K562 (cell line): ENCODE results near the gene DCP2. TPM values are rescaled to one million over a fixed set of nuclear protein-coding genes. Genes with fewer than 3 reads are reported as not detected.
A peak's percentile ranks its signal among the peaks of the same experiment; 100 is the strongest.

Experiments used
- ATAC-seq: fragments of 200-7000 bp; cut with Tn5 transposase; 3 replicates; pipeline ENCODE4 v1.9.1; 2020; ENCODE audit warnings: moderate library complexity
- BruUV-seq: library from RNA; stranded (reverse); fragments of 400-500 nt; replicated peaks from 2 replicates; lab custom pipeline; 2021; lab: Mats Ljungman, UMichigan
- CTCF ChIA-PET: fragments of 300-600 bp; formaldehyde crosslinking; extraction: SDS; loops from one replicate; lab custom pipeline; 2021; ENCODE audit warnings: low intra/inter-chr PET ratio; lab: Yijun Ruan, JAX
- POLR2A ChIA-PET: fragments of 300-600, 350-650 bp; sonication (Branson Sonifier 250); formaldehyde crosslinking; extraction: SDS; loops from one replicate; lab custom pipeline; 2021; ENCODE audit warnings: antibody characterized with exemption, inconsistent platforms; lab: Yijun Ruan, JAX
- DNase-seq, 4 experiments: peaks; one replicate each; pipeline versions ENCODE4 v3.0.0 to v3.0.0-alpha.2; 2011 to 2018; ENCODE audit warnings: low spot score in 3 of 4, mixed read lengths in 3 of 4; ENCODE audit errors: extremely low read depth in 1 of 4
- FAIRE-seq: peaks from 2 replicates; lab custom pipeline; 2011; peaks lifted over from hg19 to GRCh38; lab: Jason Lieb, UNC
- H2AFZ ChIP-seq: 2 replicates; pipeline ENCODE4 v1.6.0; 2011; ENCODE audit warnings: low read depth, low read length, control low read depth, inconsistent platforms
- H3K27ac ChIP-seq: fragments of 200-600 bp; 3 replicates; pipeline ENCODE4 v1.8.0; 2011; ENCODE audit warnings: low read depth, mild to moderate bottlenecking, control low read depth, inconsistent platforms, low read length, moderate library complexity, mixed read lengths; ENCODE audit errors: extremely low read depth
- H3K27me3 ChIP-seq, 2 experiments: fragments of 300-600 bp in 1 of 2; 2 replicates in 1 of 2; 3 replicates in 1 of 2; pipeline versions ENCODE4 v1.6.0 to v1.8.0; 2011; ENCODE audit warnings: inconsistent platforms in 2 of 2, low read length in 2 of 2, mild to moderate bottlenecking in 1 of 2, mixed read lengths in 1 of 2, moderate library complexity in 1 of 2; ENCODE audit not compliant: control insufficient read depth in 2 of 2, insufficient read depth in 2 of 2
- H3K36me3 ChIP-seq: fragments of 300-600 bp; 3 replicates; pipeline ENCODE4 v1.8.0; 2011; ENCODE audit warnings: mild to moderate bottlenecking, low read length, inconsistent platforms; ENCODE audit not compliant: control insufficient read depth, insufficient read depth
- H3K4me1 ChIP-seq, 2 experiments: fragments of 200-600 bp in 1 of 2; replicated peaks in 1 of 2; 2 replicates in 1 of 2; 3 replicates in 1 of 2; pipeline versions ENCODE4 v1.5.1 to v1.8.0; 2011; ENCODE audit warnings: inconsistent platforms in 2 of 2, low read length in 2 of 2, mild to moderate bottlenecking in 1 of 2, mixed read lengths in 1 of 2, moderate library complexity in 1 of 2; ENCODE audit not compliant: control insufficient read depth in 2 of 2, insufficient read depth in 2 of 2
- H3K4me2 ChIP-seq: 2 replicates; pipeline ENCODE4 v1.6.1; 2011; ENCODE audit warnings: low read length, control low read depth, inconsistent platforms, mixed read lengths; ENCODE audit not compliant: insufficient read depth
- H3K4me3 ChIP-seq: fragments of 200-600 bp; sonication (generic), shearing (Covaris generic); 2 replicates; pipeline ENCODE4 v1.5.1; 2016; ENCODE audit warnings: control low read depth, inconsistent platforms
- H3K79me2 ChIP-seq: fragments of 200-600 bp; 3 replicates; pipeline ENCODE4 v1.8.0; 2011; ENCODE audit warnings: low read length, inconsistent platforms; ENCODE audit not compliant: control insufficient read depth, insufficient read depth
- H3K9ac ChIP-seq, 2 experiments: 2 replicates each; pipeline versions ENCODE4 v1.6.0 to v1.6.1; 2011; ENCODE audit warnings: low read depth in 2 of 2, low read length in 2 of 2, control low read depth in 1 of 2, inconsistent platforms in 1 of 2, mild to moderate bottlenecking in 1 of 2, mixed read lengths in 1 of 2; ENCODE audit not compliant: insufficient read depth in 1 of 2
- H3K9me1 ChIP-seq: one replicate; pipeline ENCODE4 v1.6.0; 2011; ENCODE audit warnings: inconsistent platforms, mild to moderate bottlenecking, low read length, moderate library complexity; ENCODE audit not compliant: control insufficient read depth, insufficient read depth
- H3K9me3 ChIP-seq: replicated peaks from 2 replicates; pipeline ENCODE4 v1.5.1; 2011; ENCODE audit warnings: low read depth, low read length, inconsistent platforms; ENCODE audit not compliant: control insufficient read depth, insufficient read depth
- H4K20me1 ChIP-seq: replicated peaks from 2 replicates; pipeline ENCODE4 v1.6.1; 2011; ENCODE audit warnings: low read length, inconsistent platforms, mixed read lengths; ENCODE audit not compliant: control insufficient read depth, insufficient read depth
- CEBPZ ChIP-seq: fragments of 150-350 bp; IDR thresholded peaks from 2 replicates; pipeline ENCODE4 v1.6.1; 2014; ENCODE audit warnings: low read depth, mild to moderate bottlenecking, low read length, borderline replicate concordance
- CHD4 ChIP-seq: fragments of 200-600 bp; sonication (generic); IDR thresholded peaks from 3 replicates; pipeline ENCODE4 v1.6.1; 2012; ENCODE audit warnings: low read depth, mild to moderate bottlenecking, mixed read lengths, low read length, inconsistent platforms; ENCODE audit not compliant: insufficient read depth, insufficient replicate concordance, poor library complexity, severe bottlenecking
- E4F1 ChIP-seq: fragments of 250-450 bp; sonication (Bioruptor Pico); IDR thresholded peaks from 2 replicates; pipeline ENCODE4 v1.5.0; 2021; ENCODE audit warnings: mild to moderate bottlenecking, borderline replicate concordance
- ETV1 ChIP-seq: fragments of 450-650 bp; conservative IDR thresholded peaks from 2 replicates; pipeline ENCODE4 v1.6.1; 2016; ENCODE audit warnings: missing genetic modification characterization, control low read depth, low read depth, missing compliant biosample characterization
- HDGF ChIP-seq: fragments of 450-650 bp; IDR thresholded peaks from 2 replicates; pipeline ENCODE4 v1.6.1; 2016
- KDM2B ChIP-seq: fragments of 250-450 bp; sonication (Bioruptor Pico); IDR thresholded peaks from 2 replicates; pipeline ENCODE4 v1.8.0; 2021; ENCODE audit warnings: mild to moderate bottlenecking, moderate library complexity
- NRF1 ChIP-seq, 2 experiments: fragments of 450-650 bp; IDR thresholded peaks in 1 of 2; conservative IDR thresholded peaks in 1 of 2; 2 replicates each; pipeline ENCODE4 v1.6.1; 2014; ENCODE audit warnings: mild to moderate bottlenecking in 2 of 2
- OTX1 ChIP-seq: fragments of 450-650 bp; formaldehyde crosslinking; IDR thresholded peaks from 2 replicates; pipeline ENCODE4 v1.4.0; 2022; ENCODE audit warnings: mild to moderate bottlenecking
- RBBP5 ChIP-seq: fragments of 200-600 bp; sonication (generic); IDR thresholded peaks from 2 replicates; pipeline ENCODE4 v1.6.1; 2012; ENCODE audit warnings: borderline replicate concordance, mild to moderate bottlenecking, low read length, control low read depth, inconsistent platforms; ENCODE audit not compliant: insufficient read depth, poor library complexity, severe bottlenecking
- SAFB ChIP-seq: fragments of 200-400 bp; formaldehyde crosslinking; IDR thresholded peaks from 2 replicates; pipeline ENCODE4 v1.6.1; 2017; ENCODE audit warnings: low read depth, low read length, borderline replicate concordance
- ZBTB12 ChIP-seq: fragments of 250-450 bp; sonication (Bioruptor Pico); IDR thresholded peaks from 2 replicates; pipeline ENCODE4 v1.4.0; 2020
- ZNF316 ChIP-seq: fragments of 450-650 bp; IDR thresholded peaks from 2 replicates; pipeline ENCODE4 v1.6.1; 2016
- WGBS: fragments of 100-300 bp; shearing (Covaris generic); methylation state at CpG from one replicate; pipeline ENCODE4 v1.1.6; 2016; ENCODE audit warnings: low coverage, mixed read lengths; ENCODE audit not compliant: insufficient coverage; ENCODE audit errors: missing lambda C conversion rate; 5-methylcytosine and 5-hydroxymethylcytosine counted together
- in situ Hi-C: fragments of 300-500 bp; cut with MboI; formaldehyde crosslinking; loops from 4 replicates; pipeline ENCODE4 v1.15.0; 2018; ENCODE audit warnings: inconsistent platforms, mixed read lengths
- intact Hi-C: fragments of 100-400 bp; cut with micrococcal nuclease; formaldehyde crosslinking; loops from 2 replicates; pipeline ENCODE4 v1.14.2; 2022
- polyA plus RNA-seq, 8 experiments: library from polyadenylated mRNA; depleted of rRNA in 4 of 8; stranded (reverse) in 5 of 8; unstranded in 3 of 8; fragments of >200 nt; fragmentation: Nextera tagmentation in 2 of 8; fragmentation: Illumina TruSeq in 1 of 8; extraction: Ambion mirVana in 2 of 8; extraction: Trizol in 1 of 8; gene quantifications; 2 replicates each; pipeline versions ENCODE4 v1.2.1 to v1.2.3, GENCODE V29; 2011 to 2014; ENCODE audit warnings: inconsistent platforms in 1 of 8, missing spikeins in 1 of 8
- total RNA-seq, 7 experiments: library from RNA; depleted of rRNA in 6 of 7; stranded (reverse); fragments of >200 nt in 6 of 7; fragmentation: Illumina TruSeq in 2 of 7; extraction: Trizol in 2 of 7; gene quantifications; 2 replicates each; pipeline versions ENCODE4 v1.2.1 to v1.2.3, GENCODE V29; 2011 to 2021; ENCODE audit warnings: low replicate concordance in 1 of 7

The DCP2 gene
- total and polyA plus RNA-seq, 9 of the 15 experiments (the other 6 are each of a cell fraction or from before 2014, with no cell fraction given), result 25.9 to 109 (median 46.7) TPM

GRCh38 chr5:113042491-113043243 is 66.1 kb downstream of the DCP2 start:
- ChIA-PET CTCF (no interaction called here), POLR2A (interaction anchor here (0.6 to 1.6 kb wide), 9 partner anchors 11 to 53 kb away, joined by 3 to 10 read pairs (median 4); no protein-coding TSS in a partner anchor)
- peak overlapping the region in 1 of 2 experiments; percentile 69; a peak in 2 of 4 replicates for H3K9ac ChIP-seq
- H3K36me3 ChIP-seq, result no peaks in the 10 kb centered on the region
- H3K79me2 ChIP-seq, result no peaks in the 10 kb centered on the region
- H4K20me1 ChIP-seq, result no peaks in the 10 kb centered on the region
- H2AFZ ChIP-seq, result peak overlapping the region; percentile 96
- DNase-seq (peak; percentile 82 to 88 (median 84)), FAIRE-seq (peak; percentile 82), ATAC-seq (peak; percentile 71)
- no peaks in the 10 kb centered on the region for H3K9me3 ChIP-seq
- H3K27me3 ChIP-seq, result no peaks in the 10 kb centered on the region
- peak overlapping the region; percentile 79 for H3K4me2 ChIP-seq
- H3K4me3 ChIP-seq, result peak overlapping the region; percentile 8; the same call in 1 of the 2 replicates
- H3K4me1 ChIP-seq, result peaks cover 36 to 45% of the 10 kb centered on the region in 2 experiments
- H3K27ac ChIP-seq, result peak overlapping the region; percentile 92
- 3% methylated on average over 4 of the region's 4 CpGs for WGBS
- no peaks in the 10 kb centered on the region for H3K9me1 ChIP-seq
- no TSS peak for BruUV-seq
- intact Hi-C loops (loop anchor here (1.0 to 2.0 kb wide), 2 partner anchors 63 to 564 kb away; no protein-coding TSS in a partner anchor), in situ Hi-C loops (no loop called here)
- TF ChIP-seq ZBTB12 (no peak), OTX1 (CRISPR knock-in tag) (no peak), CEBPZ (no peak), E4F1 (CRISPR knock-in tag) (no peak), NRF1 (conservative IDR thresholded peaks at IDR 0.05 in 1 of 2, IDR thresholded peaks at IDR 0.05 in 1 of 2) (no peak), ETV1 (tag) (no peak), HDGF (no peak), RBBP5 (peak; percentile 64), SAFB (no peak), CHD4 (no peak), ZNF316 (peak; percentile 83), KDM2B (CRISPR knock-in tag) (no peak)
